Measurements from ENCODE around the gene CROCC.
A peak's percentile ranks its signal among the peaks of the same experiment; 100 is the strongest.

CROCC gene

GRCh38 chr1:17004466-17005364 lies 83.0 kb downstream of the CROCC start:
- DNase-seq (ENCODE audit: insufficient read length), result no peak
- no peak for TF ChIP-seq TAF1 (IDR thresholded peaks at IDR 0.05; ENCODE audit: borderline replicate concordance, low read depth, low read length)
- no peak for TF ChIP-seq POLR2AphosphoS5 (IDR thresholded peaks at IDR 0.05; ENCODE audit: low read depth, low read length)
- no peak for TF ChIP-seq POLR2A (IDR thresholded peaks at IDR 0.05; ENCODE audit: low read depth, low read length)
- no peak for FAIRE-seq

GRCh38 chr1:17005365-17005740 lies 83.6 kb downstream of the CROCC start:
- DNase-seq (ENCODE audit: insufficient read length) (no peak), FAIRE-seq (no peak)
- no peak for TF ChIP-seq TAF1 (IDR thresholded peaks at IDR 0.05; ENCODE audit: borderline replicate concordance, low read depth, low read length)
- no peak for TF ChIP-seq POLR2AphosphoS5 (IDR thresholded peaks at IDR 0.05; ENCODE audit: low read depth, low read length)
- no peak for TF ChIP-seq POLR2A (IDR thresholded peaks at IDR 0.05; ENCODE audit: low read depth, low read length)

GRCh38 chr1:17007121-17007520 lies 85.4 kb downstream of the CROCC start:
- TF ChIP-seq TAF1 (IDR thresholded peaks at IDR 0.05; ENCODE audit: borderline replicate concordance, low read depth, low read length), result no peak
- no peak for DNase-seq (ENCODE audit: insufficient read length)
- no peak for FAIRE-seq

- FAIRE-seq, result no peak
- TF ChIP-seq TAF1 (IDR thresholded peaks at IDR 0.05; ENCODE audit: borderline replicate concordance, low read depth, low read length) (no peak), POLR2AphosphoS5 (IDR thresholded peaks at IDR 0.05; ENCODE audit: low read depth, low read length) (no peak), POLR2A (IDR thresholded peaks at IDR 0.05; ENCODE audit: low read depth, low read length) (no peak)
- no peak for DNase-seq (ENCODE audit: insufficient read length)
Observed at GRCh38 chr1:17008208-17008855, 86.6 kb downstream of the CROCC start.

- DNase-seq (ENCODE audit: insufficient read length) (no peak), FAIRE-seq (peak; percentile 60)
- no peak for TF ChIP-seq POLR2AphosphoS5 (IDR thresholded peaks at IDR 0.05; ENCODE audit: low read depth, low read length)
- no peak for TF ChIP-seq POLR2A (IDR thresholded peaks at IDR 0.05; ENCODE audit: low read depth, low read length)
- TF ChIP-seq TAF1 (IDR thresholded peaks at IDR 0.05; ENCODE audit: borderline replicate concordance, low read depth, low read length), result no peak
Observed at GRCh38 chr1:17009706-17010105, 88.0 kb downstream of the CROCC start.

GRCh38 chr1:17011092-17011438 lies 89.3 kb downstream of the CROCC start:
- DNase-seq (ENCODE audit: insufficient read length) (no peak), FAIRE-seq (no peak)
- TF ChIP-seq POLR2AphosphoS5 (IDR thresholded peaks at IDR 0.05; ENCODE audit: low read depth, low read length) (no peak), TAF1 (IDR thresholded peaks at IDR 0.05; ENCODE audit: borderline replicate concordance, low read depth, low read length) (no peak), POLR2A (IDR thresholded peaks at IDR 0.05; ENCODE audit: low read depth, low read length) (no peak)

GRCh38 chr1:17011439-17012307 lies 89.9 kb downstream of the CROCC start, which contains the start of gene ATP13A2:
TSS of gene ATP13A2 (minus strand) at chr1:17011928. CDS start at chr1:17011738, 190 bp downstream.
- no peak for TF ChIP-seq TAF1 (IDR thresholded peaks at IDR 0.05; ENCODE audit: borderline replicate concordance, low read depth, low read length)
- TF ChIP-seq POLR2A (IDR thresholded peaks at IDR 0.05; ENCODE audit: low read depth, low read length), result no peak
- no peak for TF ChIP-seq POLR2AphosphoS5 (IDR thresholded peaks at IDR 0.05; ENCODE audit: low read depth, low read length)
- FAIRE-seq (peak; percentile 98), DNase-seq (ENCODE audit: insufficient read length) (peak; percentile 89)

GRCh38 chr1:17012775-17013490 lies 91.2 kb downstream of the CROCC start:
- no peak for DNase-seq (ENCODE audit: insufficient read length)
- TF ChIP-seq TAF1 (IDR thresholded peaks at IDR 0.05; ENCODE audit: borderline replicate concordance, low read depth, low read length) (no peak), POLR2A (IDR thresholded peaks at IDR 0.05; ENCODE audit: low read depth, low read length) (no peak), POLR2AphosphoS5 (IDR thresholded peaks at IDR 0.05; ENCODE audit: low read depth, low read length) (no peak)
- FAIRE-seq, result no peak

GRCh38 chr1:17013491-17014320 lies 92.0 kb downstream of the CROCC start:
- DNase-seq (ENCODE audit: insufficient read length), result no peak
- TF ChIP-seq TAF1 (IDR thresholded peaks at IDR 0.05; ENCODE audit: borderline replicate concordance, low read depth, low read length), result no peak
- no peak for TF ChIP-seq POLR2A (IDR thresholded peaks at IDR 0.05; ENCODE audit: low read depth, low read length)
- TF ChIP-seq POLR2AphosphoS5 (IDR thresholded peaks at IDR 0.05; ENCODE audit: low read depth, low read length), result no peak
- FAIRE-seq, result no peak
